Cardiac fibroblast (primary cell): Measurements from ENCODE around the gene ACTL7A.

ENCODE experiments used
- DNase-seq, 2 donors: peaks; one replicate each; pipeline versions ENCODE4 v3.0.0 to v3.0.0-alpha.2; 2010; ENCODE audit warnings: low read depth in 2 of 2
- H3K4me3 ChIP-seq, 2 donors: replicated peaks in 1 of 2; 1 replicate in 1 of 2; 2 replicates in 1 of 2; pipeline ENCODE4 v1.5.1; 2011; ENCODE audit warnings: low read depth in 2 of 2, low read length in 2 of 2, mild to moderate bottlenecking in 2 of 2, moderate library complexity in 1 of 2
- CTCF ChIP-seq: IDR thresholded peaks from one replicate; pipeline ENCODE4 v1.5.1; 2011; ENCODE audit warnings: low read depth, mild to moderate bottlenecking, low read length, inconsistent platforms

ACTL7A gene

GRCh38 chr9:108830272-108830671, 31.8 kb upstream of the ACTL7A start:
- TF ChIP-seq CTCF: no peak
- H3K4me3 ChIP-seq: no peak overlapping the region
- DNase-seq: peak in 1 of 2 donors; percentile 29

GRCh38 chr9:108831496-108832178, 30.4 kb upstream of the ACTL7A start:
- DNase-seq: no peak

GRCh38 chr9:108832179-108832500, 29.9 kb upstream of the ACTL7A start:
- no peak overlapping the region for H3K4me3 ChIP-seq
- no peak for TF ChIP-seq CTCF
- DNase-seq: no peak

More at GRCh38 chr9:108831496-108832178, 30.4 kb upstream of the ACTL7A start:
- TF ChIP-seq CTCF: no peak
- H3K4me3 ChIP-seq: no peak overlapping the region

- TF ChIP-seq CTCF: no peak
- no peak overlapping the region for H3K4me3 ChIP-seq
- peak; percentile 8 to 24 for DNase-seq
Observed at GRCh38 chr9:108834959-108835665, 27.0 kb upstream of the ACTL7A start.

GRCh38 chr9:108835831-108836230, 26.2 kb upstream of the ACTL7A start:
- peak in 1 of 2 donors; percentile 15 for DNase-seq
- no peak overlapping the region for H3K4me3 ChIP-seq
- no peak for TF ChIP-seq CTCF

- H3K4me3 ChIP-seq: no peak overlapping the region
- no peak for DNase-seq
- TF ChIP-seq CTCF: no peak
Observed at GRCh38 chr9:108836319-108836718, 25.7 kb upstream of the ACTL7A start.
